Testis (tissue), 3 donors: Measurements from ENCODE around the gene CALML3. TPM values are rescaled to one million over a fixed set of nuclear protein-coding genes. Genes with fewer than 3 reads are reported as not detected.

Experiments
- DNase-seq: peaks from one replicate; pipeline ENCODE4 v3.0.0-alpha.2; 2019
- H3K27ac ChIP-seq, 2 donors: fragments of 200-600 bp; sonication (generic); one replicate each; pipeline ENCODE4 v1.5.1; 2019
- H3K27me3 ChIP-seq: fragments of 200-600 bp; sonication (generic); one replicate; pipeline ENCODE4 v1.5.1; 2019
- H3K36me3 ChIP-seq: fragments of 200-600 bp; sonication (generic); one replicate; pipeline ENCODE4 v1.5.1; 2017; ENCODE audit warnings: low read depth; ENCODE audit errors: missing control alignments
- H3K4me1 ChIP-seq: fragments of 200-600 bp; sonication (generic); one replicate; pipeline ENCODE4 v1.5.1; 2019
- H3K4me3 ChIP-seq, 2 donors: fragments of 200-600 bp; sonication (generic); one replicate each; pipeline ENCODE4 v1.5.1; 2017 to 2019
- H3K9me3 ChIP-seq: fragments of 200-600 bp; sonication (generic); one replicate; pipeline ENCODE4 v1.5.1; 2017
- POLR2A ChIP-seq: fragments of 450-650 bp; IDR thresholded peaks from one replicate; pipeline ENCODE4 v1.6.1; 2017; ENCODE audit warnings: antibody characterized with exemption, mild to moderate bottlenecking, moderate library complexity
- WGBS, 2 donors: methylation state at CpG; one replicate each; pipeline ENCODE4 v1.1.5; 2018; 5-methylcytosine and 5-hydroxymethylcytosine counted together
- intact Hi-C: fragments of 100-400 bp; cut with DNase I; formaldehyde crosslinking; loops from one replicate; pipeline ENCODE4 v1.15.1; 2023; ENCODE audit warnings: low total_unique reads
- polyA plus RNA-seq: library from polyadenylated mRNA; stranded (reverse); fragments of 350-450 nt; fragmentation: Illumina TruSeq; extraction: RNeasy Lipid Tissue Mini Kit (QIAGEN cat#74804); gene quantifications from one replicate; pipeline ENCODE4 v1.2.3, GENCODE V29; 2014; ENCODE audit warnings: low read depth, low replicate concordance; ENCODE audit not compliant: insufficient read depth
- total RNA-seq, 2 donors: library from RNA; depleted of rRNA; stranded (reverse); fragments of >200 nt; gene quantifications; one replicate each; pipeline ENCODE4 v1.2.3, GENCODE V29; 2016
- TF ChIP-seq, protein P1 (sequence below), 3 experiments: fragments of 450-650 bp in 2 of 3; fragments of 200-600 bp in 1 of 3; sonication (generic) in 1 of 3; IDR thresholded peaks; one replicate each; pipeline ENCODE4 v1.5.1; 2016 to 2019; ENCODE audit warnings: antibody characterized with exemption in 3 of 3, mild to moderate bottlenecking in 2 of 3, moderate library complexity in 1 of 3

The CALML3 gene
- total and polyA plus RNA-seq, 3 donors from 2014 or later, result 0.19 to 1.5 (median 0.63) TPM

DNA sequence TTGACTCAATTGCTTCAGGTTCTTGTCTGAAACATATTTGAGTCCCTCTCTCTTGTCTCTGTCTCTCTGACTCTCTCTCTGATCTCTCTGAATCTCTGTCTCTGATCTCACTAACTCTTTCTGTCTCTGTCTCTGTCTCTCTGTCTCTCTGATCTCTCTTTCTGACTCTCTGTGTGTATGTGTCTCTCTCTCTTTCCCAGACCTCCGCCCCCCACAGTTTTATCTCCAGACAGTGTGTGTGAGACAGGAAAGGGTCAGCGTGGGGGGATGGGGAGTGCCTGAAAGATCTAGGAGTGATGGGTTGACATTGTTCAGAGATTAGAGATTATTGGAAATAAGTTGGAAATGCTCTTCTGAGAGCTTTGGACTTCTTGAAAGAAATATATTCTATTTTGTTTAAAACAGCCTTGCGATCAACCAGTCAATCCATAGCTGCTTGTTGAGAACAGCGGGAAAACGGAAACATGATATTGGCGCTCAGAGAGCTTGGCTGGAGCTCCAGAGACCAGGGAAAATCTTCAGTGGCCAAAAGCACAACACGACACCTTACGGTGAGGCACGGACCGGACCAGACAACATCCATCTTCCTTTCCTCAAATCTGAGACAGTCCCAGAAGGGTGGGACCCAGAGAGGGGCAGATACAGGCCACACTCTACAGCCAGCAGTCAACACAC, 35.5 kb downstream of the CALML3 start:
- Histone ChIP-seq H3K27ac (no peak overlapping the region), H3K27me3 (no peaks in the 10 kb centered on the region), H3K9me3 (no peaks in the 10 kb centered on the region), H3K4me3 (no peak overlapping the region), H3K4me1 (peaks cover 18% of the 10 kb centered on the region), H3K36me3 (no peaks in the 10 kb centered on the region)
- DNase-seq, result no peak
- TF ChIP-seq, protein P1, sequence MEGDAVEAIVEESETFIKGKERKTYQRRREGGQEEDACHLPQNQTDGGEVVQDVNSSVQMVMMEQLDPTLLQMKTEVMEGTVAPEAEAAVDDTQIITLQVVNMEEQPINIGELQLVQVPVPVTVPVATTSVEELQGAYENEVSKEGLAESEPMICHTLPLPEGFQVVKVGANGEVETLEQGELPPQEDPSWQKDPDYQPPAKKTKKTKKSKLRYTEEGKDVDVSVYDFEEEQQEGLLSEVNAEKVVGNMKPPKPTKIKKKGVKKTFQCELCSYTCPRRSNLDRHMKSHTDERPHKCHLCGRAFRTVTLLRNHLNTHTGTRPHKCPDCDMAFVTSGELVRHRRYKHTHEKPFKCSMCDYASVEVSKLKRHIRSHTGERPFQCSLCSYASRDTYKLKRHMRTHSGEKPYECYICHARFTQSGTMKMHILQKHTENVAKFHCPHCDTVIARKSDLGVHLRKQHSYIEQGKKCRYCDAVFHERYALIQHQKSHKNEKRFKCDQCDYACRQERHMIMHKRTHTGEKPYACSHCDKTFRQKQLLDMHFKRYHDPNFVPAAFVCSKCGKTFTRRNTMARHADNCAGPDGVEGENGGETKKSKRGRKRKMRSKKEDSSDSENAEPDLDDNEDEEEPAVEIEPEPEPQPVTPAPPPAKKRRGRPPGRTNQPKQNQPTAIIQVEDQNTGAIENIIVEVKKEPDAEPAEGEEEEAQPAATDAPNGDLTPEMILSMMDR (IDR thresholded peaks at IDR 0.05), result no peak
- TF ChIP-seq POLR2A, result no peak
- WGBS, 2 donors, result 88 to 91% methylated on average over 10 of the region's 10 CpGs
- intact Hi-C loops, result no loop called here

DNA sequence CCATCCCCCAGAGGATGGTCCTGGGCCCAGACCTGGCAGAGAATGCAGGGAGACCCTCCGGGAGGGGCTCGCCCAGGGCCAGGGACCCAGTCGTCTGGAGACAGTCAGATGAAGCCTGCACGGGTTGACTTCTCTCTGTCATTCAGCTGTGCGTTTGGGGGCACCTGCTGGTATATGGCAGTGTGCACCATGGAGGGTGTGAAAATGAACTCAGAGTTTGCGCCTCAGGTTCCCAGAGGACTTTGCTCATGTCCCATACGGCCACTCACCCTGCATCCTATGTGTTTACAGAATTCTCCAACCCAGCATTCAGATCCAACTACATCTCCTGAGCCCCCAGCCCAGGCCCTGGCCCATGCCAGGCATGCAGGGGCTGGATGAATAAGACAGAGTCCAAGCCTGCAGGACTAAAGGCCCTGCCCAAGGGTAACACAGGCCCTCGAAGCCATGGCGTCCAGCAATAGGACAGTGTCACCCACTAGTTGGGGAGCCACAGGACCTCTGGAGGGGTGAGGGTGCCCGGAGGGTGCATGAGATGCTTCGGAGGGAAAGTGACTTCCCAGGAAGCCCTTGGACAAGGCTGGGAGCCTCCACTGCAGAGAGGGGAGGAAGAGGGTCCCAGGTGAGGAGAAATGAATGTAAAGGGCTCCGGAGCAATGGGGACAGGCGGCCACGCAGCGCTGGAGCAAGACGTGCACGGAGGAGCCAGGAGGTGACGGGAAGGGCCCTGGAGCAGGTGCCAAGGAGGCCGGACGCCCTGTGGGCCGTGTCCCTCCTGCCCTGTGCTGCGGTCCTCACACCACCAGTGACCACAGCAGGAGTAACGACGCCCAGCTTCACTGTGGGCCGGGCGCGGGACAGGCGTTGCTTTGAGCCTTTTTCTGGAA, 36.3 kb downstream of the CALML3 start:
- Histone ChIP-seq H3K27ac (no peak overlapping the region), H3K4me1 (peaks cover 13% of the 10 kb centered on the region), H3K9me3 (no peaks in the 10 kb centered on the region), H3K4me3 (no peak overlapping the region), H3K27me3 (no peaks in the 10 kb centered on the region), H3K36me3 (no peaks in the 10 kb centered on the region)
- 95 to 97% methylated on average over 27 to 28 of the region's 28 CpGs for WGBS, 2 donors
- TF ChIP-seq, protein P1 (IDR thresholded peaks at IDR 0.05), result no peak
- TF ChIP-seq POLR2A, result no peak
- intact Hi-C loops, result no loop called here
- no peak for DNase-seq

DNA sequence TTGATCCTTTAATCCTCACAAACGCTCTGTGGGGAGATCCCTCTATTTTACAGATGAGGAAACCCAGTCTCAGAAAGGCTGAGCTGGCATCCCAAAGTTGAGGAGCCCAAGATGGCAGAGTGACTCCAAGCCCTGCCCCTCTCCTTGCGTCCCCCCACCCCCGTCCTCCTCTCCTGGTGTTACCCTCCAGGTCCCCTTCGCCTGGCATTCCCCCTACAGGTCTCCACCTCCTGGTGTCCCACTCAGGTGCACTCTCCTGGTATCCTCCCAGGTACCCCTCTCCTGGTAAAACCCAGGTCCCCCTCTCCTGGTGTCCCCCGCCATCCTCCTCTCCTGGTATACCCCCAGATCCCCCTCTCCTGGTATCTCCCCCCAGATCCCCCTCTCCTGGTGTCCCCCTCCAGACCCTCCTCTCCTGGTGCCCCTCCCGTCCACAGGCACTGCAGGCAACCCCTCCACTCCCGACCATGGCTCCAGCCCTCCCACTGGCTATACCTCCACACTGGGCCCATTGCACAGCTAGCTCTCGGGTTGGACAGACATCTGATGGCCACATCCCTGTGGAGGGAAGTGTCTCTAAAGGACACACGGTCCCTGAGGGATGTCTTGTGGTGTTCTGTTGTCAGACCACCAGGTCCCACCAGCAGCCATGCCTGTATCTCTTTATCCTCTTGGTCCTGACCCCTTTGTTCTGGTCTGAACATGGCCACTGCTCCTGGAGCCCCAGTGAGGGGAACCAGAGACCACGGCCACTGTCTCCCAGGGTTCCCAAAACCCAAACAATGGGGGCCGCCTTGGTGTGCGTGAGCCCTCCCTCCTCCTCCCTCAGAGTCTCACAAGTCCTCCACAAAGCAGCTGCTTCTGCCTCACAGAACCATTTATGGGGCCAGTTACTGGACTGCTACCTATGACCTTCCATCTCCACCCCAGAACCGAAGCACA, 37.2 kb downstream of the CALML3 start:
- 84 to 92% methylated on average over 10 to 13 of the region's 13 CpGs for WGBS, 2 donors
- Histone ChIP-seq H3K9me3 (no peaks in the 10 kb centered on the region), H3K4me1 (peaks cover 13% of the 10 kb centered on the region), H3K27ac (no peak overlapping the region), H3K36me3 (no peaks in the 10 kb centered on the region), H3K4me3 (no peak overlapping the region), H3K27me3 (no peaks in the 10 kb centered on the region)
- intact Hi-C loops, result no loop called here
- no peak for DNase-seq
- TF ChIP-seq POLR2A, result no peak
- TF ChIP-seq, protein P1 (IDR thresholded peaks at IDR 0.05), result no peak

DNA sequence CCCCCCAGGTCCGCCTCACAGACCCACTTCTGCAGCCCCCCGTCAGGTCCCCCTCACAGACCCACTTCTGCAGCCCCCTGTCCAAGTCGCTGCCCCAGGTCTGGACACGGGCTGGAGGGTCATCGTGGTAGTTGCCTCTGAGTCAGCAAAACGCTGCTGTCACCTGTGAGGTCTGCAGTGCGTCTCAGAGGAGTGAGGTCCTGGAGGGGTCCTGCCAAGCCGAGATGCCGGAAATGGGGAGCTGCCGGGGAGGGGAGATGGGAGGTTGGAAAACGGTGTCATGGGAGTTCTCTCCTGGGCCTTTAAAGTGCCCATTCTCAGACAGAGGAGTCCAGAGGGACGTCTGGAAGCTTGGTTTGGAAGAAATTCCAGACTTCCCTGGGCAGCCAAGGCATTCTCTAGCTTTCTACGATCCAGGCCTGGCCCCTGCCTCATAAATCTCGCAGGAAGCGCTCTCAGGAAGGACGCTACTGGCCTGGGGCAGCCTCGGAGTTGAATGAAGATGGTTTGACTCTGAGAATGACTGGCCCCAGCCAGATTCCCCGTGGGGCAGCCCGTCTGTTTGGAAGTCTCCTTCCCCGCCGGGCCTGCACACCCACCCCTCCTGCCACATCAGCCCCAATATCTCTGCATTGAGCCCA, 38.7 kb downstream of the CALML3 start:
- Histone ChIP-seq H3K4me3 (no peak overlapping the region), H3K27ac (no peak overlapping the region), H3K4me1 (peaks cover 3% of the 10 kb centered on the region), H3K9me3 (no peaks in the 10 kb centered on the region), H3K27me3 (no peaks in the 10 kb centered on the region), H3K36me3 (no peaks in the 10 kb centered on the region)
- TF ChIP-seq, protein P1 (IDR thresholded peaks at IDR 0.05), result no peak
- no peak for TF ChIP-seq POLR2A
- intact Hi-C loops, result no loop called here
- 65 to 70% methylated on average over 16 to 21 of the region's 21 CpGs for WGBS, 2 donors
- DNase-seq, result no peak
